ENCODE data around the gene ITM2C. TPM values are rescaled to one million over a fixed set of nuclear protein-coding genes. Genes with fewer than 3 reads are reported as not detected.
A peak's percentile ranks its signal among the peaks of the same experiment; 100 is the strongest.

Gene ITM2C, protein sequence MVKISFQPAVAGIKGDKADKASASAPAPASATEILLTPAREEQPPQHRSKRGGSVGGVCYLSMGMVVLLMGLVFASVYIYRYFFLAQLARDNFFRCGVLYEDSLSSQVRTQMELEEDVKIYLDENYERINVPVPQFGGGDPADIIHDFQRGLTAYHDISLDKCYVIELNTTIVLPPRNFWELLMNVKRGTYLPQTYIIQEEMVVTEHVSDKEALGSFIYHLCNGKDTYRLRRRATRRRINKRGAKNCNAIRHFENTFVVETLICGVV
- polyA plus RNA-seq (2012; ENCODE audit: missing spikeins): 52.2 TPM

DNA sequence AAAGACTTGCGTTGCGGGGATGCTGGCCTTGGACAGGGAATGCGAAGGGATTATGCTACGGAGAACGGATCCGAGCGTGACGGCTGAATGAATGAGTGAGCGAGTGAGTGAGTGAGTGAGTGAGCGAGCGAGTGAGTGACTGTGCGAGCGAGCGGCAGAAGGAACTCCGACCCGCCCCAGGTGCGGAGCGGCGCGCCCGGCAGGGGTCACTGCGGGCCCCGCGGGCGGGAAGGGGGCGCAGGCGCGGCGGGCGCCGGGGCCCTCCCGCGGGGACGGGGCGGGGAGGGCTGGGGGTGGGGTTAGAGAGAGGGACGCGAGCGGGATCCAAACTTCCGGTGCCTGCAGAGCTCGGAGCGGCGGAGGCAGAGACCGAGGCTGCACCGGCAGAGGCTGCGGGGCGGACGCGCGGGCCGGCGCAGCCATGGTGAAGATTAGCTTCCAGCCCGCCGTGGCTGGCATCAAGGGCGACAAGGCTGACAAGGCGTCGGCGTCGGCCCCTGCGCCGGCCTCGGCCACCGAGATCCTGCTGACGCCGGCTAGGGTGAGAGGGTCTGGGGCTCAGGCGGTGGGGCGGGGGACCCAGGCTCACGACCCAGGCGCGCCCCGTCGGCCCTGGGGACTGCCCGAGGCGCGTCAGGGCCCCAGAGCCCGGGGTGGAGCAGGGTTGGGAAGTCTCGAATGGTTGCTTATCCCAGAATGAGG, at the start of gene ITM2C:
TSS of gene ITM2C (plus strand) at position 338 of the 702 bp plus-strand sequence. CDS start at position 422, 84 bp downstream.
- peak; percentile 90 for DNase-seq (ENCODE audit: insufficient read length)
- TF ChIP-seq POLR2AphosphoS5 (IDR thresholded peaks at IDR 0.05; ENCODE audit: low read depth, low read length) (no peak), TAF1 (IDR thresholded peaks at IDR 0.05; ENCODE audit: borderline replicate concordance, low read depth, low read length) (peak; percentile 20; the same call in 1 of the 2 replicates), POLR2A (IDR thresholded peaks at IDR 0.05; ENCODE audit: low read depth, low read length) (peak; percentile 60; the same call in 1 of the 2 replicates)
- FAIRE-seq: peak; percentile 94

- no peak for TF ChIP-seq TAF1 (IDR thresholded peaks at IDR 0.05; ENCODE audit: borderline replicate concordance, low read depth, low read length)
- no peak for TF ChIP-seq POLR2A (IDR thresholded peaks at IDR 0.05; ENCODE audit: low read depth, low read length)
- no peak for TF ChIP-seq POLR2AphosphoS5 (IDR thresholded peaks at IDR 0.05; ENCODE audit: low read depth, low read length)
- no peak for DNase-seq (ENCODE audit: insufficient read length)
- no peak for FAIRE-seq
Observed at GRCh38 chr2:230815088-230815487, 49.7 kb upstream of the ITM2C start.

- no peak for TF ChIP-seq TAF1 (IDR thresholded peaks at IDR 0.05; ENCODE audit: borderline replicate concordance, low read depth, low read length)
- TF ChIP-seq POLR2A (IDR thresholded peaks at IDR 0.05; ENCODE audit: low read depth, low read length): no peak
- no peak for TF ChIP-seq POLR2AphosphoS5 (IDR thresholded peaks at IDR 0.05; ENCODE audit: low read depth, low read length)
- DNase-seq (ENCODE audit: insufficient read length): no peak
- FAIRE-seq: no peak
Observed at GRCh38 chr2:230816735-230817134, 48.0 kb upstream of the ITM2C start.

DNA sequence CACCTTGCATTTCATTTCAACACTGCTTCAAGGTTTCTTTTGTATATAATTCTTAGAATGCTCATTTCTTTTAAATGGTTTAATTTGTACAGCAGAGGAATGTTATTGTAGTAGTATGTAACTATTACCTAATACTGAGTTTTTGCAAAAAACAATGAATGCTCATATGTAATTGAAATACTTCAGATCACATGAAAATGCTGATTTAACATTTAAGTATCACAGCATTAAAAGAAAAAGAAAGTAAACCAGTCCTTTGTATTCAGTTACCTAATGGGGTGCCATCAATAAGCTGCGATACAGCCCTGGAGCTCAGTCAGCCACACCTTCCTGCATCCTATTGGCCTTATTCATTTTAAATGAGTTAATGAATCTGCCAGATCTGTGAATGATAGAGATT, 45.3 kb upstream of the ITM2C start:
- FAIRE-seq (no peak), DNase-seq (ENCODE audit: insufficient read length) (no peak)
- TF ChIP-seq TAF1 (IDR thresholded peaks at IDR 0.05; ENCODE audit: borderline replicate concordance, low read depth, low read length) (no peak), POLR2A (IDR thresholded peaks at IDR 0.05; ENCODE audit: low read depth, low read length) (no peak), POLR2AphosphoS5 (IDR thresholded peaks at IDR 0.05; ENCODE audit: low read depth, low read length) (no peak)

GRCh38 chr2:230821261-230821990, 43.3 kb upstream of the ITM2C start:
- DNase-seq (ENCODE audit: insufficient read length): no peak
- FAIRE-seq: no peak

GRCh38 chr2:230821991-230822520, 42.7 kb upstream of the ITM2C start:
- TF ChIP-seq POLR2AphosphoS5 (IDR thresholded peaks at IDR 0.05; ENCODE audit: low read depth, low read length): peak; percentile 47
- no peak; the same call in 1 of the 2 replicates for TF ChIP-seq POLR2A (IDR thresholded peaks at IDR 0.05; ENCODE audit: low read depth, low read length)
- FAIRE-seq: no peak
- no peak for DNase-seq (ENCODE audit: insufficient read length)

More at GRCh38 chr2:230821261-230821990, 43.3 kb upstream of the ITM2C start:
- no peak; the same call in 1 of the 2 replicates for TF ChIP-seq POLR2A (IDR thresholded peaks at IDR 0.05; ENCODE audit: low read depth, low read length)
- 0 out of 2 replicates have a peak, but pooled peaks have one; percentile 33 for TF ChIP-seq POLR2AphosphoS5 (IDR thresholded peaks at IDR 0.05; ENCODE audit: low read depth, low read length)

DNA sequence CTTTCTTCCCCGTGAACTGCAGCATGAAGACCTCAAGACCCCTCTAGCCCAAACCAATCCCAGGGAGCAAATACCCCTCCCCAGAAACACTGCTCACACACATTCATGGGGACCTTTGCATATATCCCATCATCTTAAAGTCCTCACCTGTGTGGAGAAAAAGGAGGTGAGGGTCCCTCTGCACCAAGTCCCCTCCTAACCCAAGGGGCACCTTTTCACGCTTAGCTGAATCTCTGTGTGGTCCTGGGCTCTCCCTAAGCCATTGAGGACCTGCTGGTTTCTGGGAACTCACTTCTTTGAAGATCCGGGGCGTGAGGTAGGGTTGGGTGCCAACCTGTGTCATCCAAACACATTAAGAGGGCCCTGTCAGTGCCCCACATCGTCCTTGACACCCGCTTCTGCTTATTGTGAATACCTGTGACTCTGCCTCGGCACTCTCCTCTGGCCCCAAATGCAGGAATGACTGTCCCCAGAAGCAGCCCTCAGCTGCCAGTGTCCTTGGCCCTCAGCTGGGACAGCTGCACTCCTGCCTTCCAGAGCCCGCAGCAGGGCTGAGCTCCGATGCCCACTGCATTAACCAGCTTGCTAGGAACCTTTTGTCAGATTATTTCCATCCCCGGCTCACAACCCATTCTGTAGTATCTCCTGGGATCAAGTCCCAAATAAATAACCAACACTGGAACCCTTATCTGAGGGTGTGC, 41.3 kb upstream of the ITM2C start:
- no peak for TF ChIP-seq POLR2AphosphoS5 (IDR thresholded peaks at IDR 0.05; ENCODE audit: low read depth, low read length)
- no peak for TF ChIP-seq POLR2A (IDR thresholded peaks at IDR 0.05; ENCODE audit: low read depth, low read length)
- TF ChIP-seq TAF1 (IDR thresholded peaks at IDR 0.05; ENCODE audit: borderline replicate concordance, low read depth, low read length): no peak
- DNase-seq (ENCODE audit: insufficient read length) (no peak), FAIRE-seq (no peak)

DNA sequence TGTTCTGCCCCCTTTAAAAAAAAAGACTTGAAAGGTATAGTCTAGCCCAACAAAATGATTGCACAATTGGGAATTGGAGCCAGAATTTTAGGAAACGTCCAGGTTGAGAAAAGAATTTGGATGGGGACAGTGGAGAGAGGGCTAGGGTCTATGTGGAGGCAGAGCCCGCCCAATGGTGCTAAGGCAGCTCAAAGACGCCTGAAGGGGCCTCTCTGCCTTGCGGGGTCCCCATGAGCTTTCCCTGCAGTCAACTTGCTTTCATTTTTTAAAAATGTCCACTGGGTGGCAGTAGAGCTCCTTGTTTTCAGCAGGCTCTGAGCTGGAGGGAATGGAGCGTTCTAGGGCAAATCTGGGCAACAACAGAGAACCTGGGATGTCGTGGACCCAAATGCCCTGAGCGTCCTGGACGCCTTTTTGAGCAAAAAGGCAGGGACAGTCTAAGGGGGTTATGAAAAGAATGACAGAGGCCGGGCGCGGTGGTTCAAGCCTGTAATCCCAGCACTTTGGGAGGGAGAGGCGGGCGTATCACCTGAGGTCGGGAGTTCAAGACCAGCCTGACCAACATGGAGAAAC, 40.2 kb upstream of the ITM2C start:
- DNase-seq (ENCODE audit: insufficient read length) (peak; percentile 45), FAIRE-seq (peak; percentile 91)
- TF ChIP-seq TAF1 (IDR thresholded peaks at IDR 0.05; ENCODE audit: borderline replicate concordance, low read depth, low read length) (no peak), POLR2AphosphoS5 (IDR thresholded peaks at IDR 0.05; ENCODE audit: low read depth, low read length) (no peak), POLR2A (IDR thresholded peaks at IDR 0.05; ENCODE audit: low read depth, low read length) (no peak)

DNA sequence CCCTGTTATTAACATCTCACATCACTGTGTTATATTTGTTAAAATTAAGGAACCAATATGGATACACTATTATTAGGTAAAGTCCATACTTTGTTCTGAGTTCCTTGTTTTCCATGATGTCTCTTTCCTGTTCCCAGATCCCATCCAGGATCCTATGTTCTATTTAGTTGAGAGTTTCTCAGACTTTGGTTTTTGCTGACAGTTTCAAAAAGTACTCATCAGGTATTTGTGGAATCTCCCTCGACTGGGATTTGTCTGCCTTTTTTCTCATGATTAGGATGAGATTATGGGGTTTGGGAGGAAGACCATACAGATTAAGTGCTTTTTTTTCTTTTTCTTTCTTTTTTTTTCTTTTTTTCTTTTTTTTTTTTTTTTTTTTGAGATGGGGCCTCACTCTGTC, 39.4 kb upstream of the ITM2C start:
- FAIRE-seq: no peak
- TF ChIP-seq POLR2AphosphoS5 (IDR thresholded peaks at IDR 0.05; ENCODE audit: low read depth, low read length) (no peak), TAF1 (IDR thresholded peaks at IDR 0.05; ENCODE audit: borderline replicate concordance, low read depth, low read length) (no peak), POLR2A (IDR thresholded peaks at IDR 0.05; ENCODE audit: low read depth, low read length) (no peak)

DNA sequence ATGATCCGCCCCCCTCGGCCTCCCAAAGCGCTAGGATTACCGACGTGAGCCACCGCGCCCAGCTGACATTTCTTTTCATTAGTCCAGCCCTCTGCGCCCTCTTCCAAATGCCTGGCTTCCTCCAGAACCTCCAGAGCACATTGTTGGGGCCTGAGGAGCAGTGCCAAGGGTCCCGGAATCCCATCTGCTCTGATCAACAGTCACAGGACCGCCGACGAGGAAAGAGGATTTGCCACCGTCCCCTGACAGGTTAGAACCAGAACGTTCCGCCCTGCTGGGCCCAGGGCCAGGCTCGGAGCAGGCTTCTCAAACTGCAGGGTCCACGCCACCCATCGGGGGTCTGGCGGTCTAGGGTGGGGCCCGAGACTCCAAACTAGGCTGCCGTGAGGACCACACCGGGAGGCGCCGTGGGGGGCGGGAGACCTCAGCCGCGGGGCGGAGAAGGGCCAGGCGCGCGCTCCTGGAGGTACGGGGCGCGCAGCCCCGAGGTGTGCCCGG, 36.9 kb upstream of the ITM2C start:
- no peak for FAIRE-seq
- TF ChIP-seq POLR2A (IDR thresholded peaks at IDR 0.05; ENCODE audit: low read depth, low read length): no peak
- TF ChIP-seq POLR2AphosphoS5 (IDR thresholded peaks at IDR 0.05; ENCODE audit: low read depth, low read length): no peak
- TF ChIP-seq TAF1 (IDR thresholded peaks at IDR 0.05; ENCODE audit: borderline replicate concordance, low read depth, low read length): no peak
- DNase-seq (ENCODE audit: insufficient read length): no peak

More for the DNA sequence above, 39.4 kb upstream of the ITM2C start:
- DNase-seq (ENCODE audit: insufficient read length): no peak
